Measurements from ENCODE around the gene ELOVL1.

Gene ELOVL1

GRCh38 chr1:43352881-43353280 lies 14.9 kb downstream of the ELOVL1 start:
- no peak for DNase-seq

GRCh38 chr1:43352351-43352705 lies 15.5 kb downstream of the ELOVL1 start:
- DNase-seq, result no peak

- DNase-seq, result no peak
Measured at GRCh38 chr1:43351421-43352350, 16.1 kb downstream of the ELOVL1 start.

GRCh38 chr1:43350976-43351375 lies 16.8 kb downstream of the ELOVL1 start:
- no peak for DNase-seq

- no peak for DNase-seq
Measured at GRCh38 chr1:43349594-43350306, 18.1 kb downstream of the ELOVL1 start.

- no peak for DNase-seq
Measured at GRCh38 chr1:43348809-43349593, 18.8 kb downstream of the ELOVL1 start.

- no peak for DNase-seq
Measured at GRCh38 chr1:43348343-43348808, 19.4 kb downstream of the ELOVL1 start.

GRCh38 chr1:43346636-43347035 lies 21.2 kb downstream of the ELOVL1 start:
- no peak for DNase-seq

GRCh38 chr1:43345120-43345519 lies 22.7 kb downstream of the ELOVL1 start:
- no peak for DNase-seq

GRCh38 chr1:43344267-43344850 lies 23.5 kb downstream of the ELOVL1 start:
- DNase-seq, result no peak

- no peak for DNase-seq
Measured at GRCh38 chr1:43340559-43340958, 27.3 kb downstream of the ELOVL1 start.

- no peak for DNase-seq
Measured at GRCh38 chr1:43339584-43340232, 28.1 kb downstream of the ELOVL1 start.

GRCh38 chr1:43338001-43338400 lies 29.8 kb downstream of the ELOVL1 start:
- DNase-seq, result no peak

- no peak for DNase-seq
Measured at GRCh38 chr1:43337588-43337987, 30.2 kb downstream of the ELOVL1 start, which contains the start of gene MPL. MPL (plus strand) TSS chr1:43337818; CDS start chr1:43337849, 31 bp downstream.

GRCh38 chr1:43334453-43335205 lies 33.2 kb downstream of the ELOVL1 start:
- DNase-seq, result no peak

GRCh38 chr1:43331688-43332087 lies 36.1 kb downstream of the ELOVL1 start:
- no peak for DNase-seq

GRCh38 chr1:43329995-43330751 lies 37.6 kb downstream of the ELOVL1 start:
- peak; percentile 88 to 94 for DNase-seq

- no peak for DNase-seq
Measured at GRCh38 chr1:43327549-43328292, 40.1 kb downstream of the ELOVL1 start.

- DNase-seq, result no peak
Measured at GRCh38 chr1:43325381-43325780, 42.4 kb downstream of the ELOVL1 start.

GRCh38 chr1:43324810-43325209 lies 43.0 kb downstream of the ELOVL1 start:
- DNase-seq, result no peak
